ENCODE results near the gene SV2C.

Gene SV2C

DNA sequence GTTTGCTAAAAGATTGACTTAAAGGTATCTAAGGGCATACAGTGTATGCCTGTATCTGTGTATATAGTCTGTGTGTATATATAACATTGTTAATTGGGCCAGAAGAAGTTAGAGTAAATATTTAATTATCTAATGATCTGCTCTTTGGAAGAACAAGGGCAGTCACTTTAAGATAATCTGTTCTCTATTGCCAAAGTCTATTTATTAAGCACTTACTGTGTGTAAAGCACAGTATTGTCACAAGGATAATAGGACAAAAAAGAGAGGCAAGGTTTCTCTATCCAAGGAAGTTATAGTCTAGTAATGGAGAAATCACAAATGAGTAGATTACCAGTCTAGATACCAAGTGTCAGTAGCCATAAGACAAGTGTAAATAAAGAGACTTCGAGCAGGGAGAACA is 51.5 kb downstream of the SV2C start:
- no peak overlapping the region for H3K27ac ChIP-seq
- TF ChIP-seq, protein P1, sequence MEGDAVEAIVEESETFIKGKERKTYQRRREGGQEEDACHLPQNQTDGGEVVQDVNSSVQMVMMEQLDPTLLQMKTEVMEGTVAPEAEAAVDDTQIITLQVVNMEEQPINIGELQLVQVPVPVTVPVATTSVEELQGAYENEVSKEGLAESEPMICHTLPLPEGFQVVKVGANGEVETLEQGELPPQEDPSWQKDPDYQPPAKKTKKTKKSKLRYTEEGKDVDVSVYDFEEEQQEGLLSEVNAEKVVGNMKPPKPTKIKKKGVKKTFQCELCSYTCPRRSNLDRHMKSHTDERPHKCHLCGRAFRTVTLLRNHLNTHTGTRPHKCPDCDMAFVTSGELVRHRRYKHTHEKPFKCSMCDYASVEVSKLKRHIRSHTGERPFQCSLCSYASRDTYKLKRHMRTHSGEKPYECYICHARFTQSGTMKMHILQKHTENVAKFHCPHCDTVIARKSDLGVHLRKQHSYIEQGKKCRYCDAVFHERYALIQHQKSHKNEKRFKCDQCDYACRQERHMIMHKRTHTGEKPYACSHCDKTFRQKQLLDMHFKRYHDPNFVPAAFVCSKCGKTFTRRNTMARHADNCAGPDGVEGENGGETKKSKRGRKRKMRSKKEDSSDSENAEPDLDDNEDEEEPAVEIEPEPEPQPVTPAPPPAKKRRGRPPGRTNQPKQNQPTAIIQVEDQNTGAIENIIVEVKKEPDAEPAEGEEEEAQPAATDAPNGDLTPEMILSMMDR (conservative IDR thresholded peaks at IDR 0.05): no peak
- no peak for TF ChIP-seq ZFX (IDR thresholded peaks at IDR 0.05)

DNA sequence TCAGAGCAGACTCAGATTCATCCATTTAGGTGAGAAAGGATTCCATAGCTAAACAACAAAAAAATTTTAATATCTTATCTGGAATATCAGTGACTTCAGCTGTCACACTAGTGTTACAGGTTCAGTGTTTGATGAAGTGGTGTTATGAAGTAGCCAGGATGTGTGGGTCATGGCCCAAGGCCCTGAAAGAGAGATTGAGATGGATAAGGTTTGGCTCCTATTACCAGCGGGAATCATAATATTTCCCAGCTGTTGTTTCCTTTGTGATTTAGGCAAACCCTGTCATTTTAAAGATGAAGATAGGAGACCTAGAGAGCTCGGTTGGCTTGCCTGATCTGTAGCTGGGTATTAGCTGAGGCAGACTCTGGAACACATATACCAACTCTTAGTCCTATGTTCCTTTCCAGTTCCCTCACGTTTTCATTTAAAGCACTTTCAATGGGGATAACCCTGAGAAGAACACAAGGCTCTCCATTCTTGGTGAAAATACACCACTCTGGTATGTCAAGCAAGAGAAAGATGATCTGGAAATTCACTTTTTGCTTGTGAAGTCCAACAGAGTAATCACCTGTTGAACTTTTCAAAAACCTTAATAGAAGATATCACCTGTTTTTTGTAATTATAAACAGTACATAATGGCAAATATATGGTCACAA is 54.8 kb downstream of the SV2C start:
- TF ChIP-seq ZFX (IDR thresholded peaks at IDR 0.05): no peak
- TF ChIP-seq, protein P1 (conservative IDR thresholded peaks at IDR 0.05): no peak
- H3K27ac ChIP-seq: no peak overlapping the region

DNA sequence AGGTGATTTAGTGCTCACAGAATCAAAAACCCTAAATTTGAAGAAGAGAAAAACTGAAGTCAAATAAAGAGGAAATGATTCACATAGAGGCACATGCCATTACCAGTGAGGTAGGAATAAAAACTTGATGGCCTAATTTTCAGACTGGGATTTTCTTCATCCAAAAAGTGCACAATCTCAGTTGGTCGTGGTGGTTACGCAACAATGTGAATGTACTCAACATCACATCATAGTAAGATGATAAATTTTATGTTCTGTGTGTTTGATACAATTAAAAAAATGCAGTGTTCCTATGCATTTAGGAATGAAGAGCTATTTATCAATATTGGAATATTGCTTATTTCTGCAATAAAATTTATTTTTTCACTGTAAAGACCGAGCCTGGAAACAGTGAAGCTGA is 60.7 kb downstream of the SV2C start:
- no peak for TF ChIP-seq ZFX (IDR thresholded peaks at IDR 0.05)
- TF ChIP-seq, protein P1 (conservative IDR thresholded peaks at IDR 0.05): no peak
- no peak overlapping the region for H3K27ac ChIP-seq

DNA sequence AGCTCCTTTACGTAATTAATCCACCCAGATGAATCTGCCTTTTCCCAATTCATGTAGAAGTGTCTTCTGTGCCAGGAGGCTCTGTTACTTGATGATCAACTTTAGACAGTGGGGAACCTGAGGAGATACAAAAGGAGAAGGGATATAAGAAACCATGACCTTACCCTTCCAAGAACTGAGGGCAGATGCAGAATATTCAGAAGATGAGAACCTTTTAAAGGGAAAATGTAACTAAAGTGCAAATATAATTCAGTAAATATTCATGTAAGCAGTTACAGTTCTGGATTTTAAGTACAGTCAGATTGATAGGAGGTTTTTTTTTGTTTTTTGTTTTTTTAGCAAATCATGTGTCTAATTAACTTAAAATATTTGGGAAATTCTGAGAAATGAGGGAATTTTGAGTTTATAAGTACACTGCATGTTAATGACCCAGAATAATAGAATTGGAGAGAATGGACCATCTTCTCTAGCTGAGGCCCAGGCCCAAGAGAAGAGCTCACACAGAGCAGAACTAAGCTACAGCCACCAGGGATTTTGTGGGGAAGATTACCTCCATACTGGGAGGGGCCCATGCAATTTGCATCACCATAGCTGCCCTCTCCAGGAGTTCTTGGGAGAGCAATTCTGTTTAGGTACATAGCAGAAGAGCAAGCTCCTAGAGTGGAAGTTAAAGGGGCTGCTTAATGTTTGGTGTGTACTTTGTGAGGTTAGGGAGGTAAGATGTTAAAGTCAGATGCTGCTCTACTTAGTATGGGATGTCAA is 61.5 kb downstream of the SV2C start:
- H3K27ac ChIP-seq: no peak overlapping the region
- TF ChIP-seq ZFX (IDR thresholded peaks at IDR 0.05): no peak
- TF ChIP-seq, protein P1 (conservative IDR thresholded peaks at IDR 0.05): no peak

DNA sequence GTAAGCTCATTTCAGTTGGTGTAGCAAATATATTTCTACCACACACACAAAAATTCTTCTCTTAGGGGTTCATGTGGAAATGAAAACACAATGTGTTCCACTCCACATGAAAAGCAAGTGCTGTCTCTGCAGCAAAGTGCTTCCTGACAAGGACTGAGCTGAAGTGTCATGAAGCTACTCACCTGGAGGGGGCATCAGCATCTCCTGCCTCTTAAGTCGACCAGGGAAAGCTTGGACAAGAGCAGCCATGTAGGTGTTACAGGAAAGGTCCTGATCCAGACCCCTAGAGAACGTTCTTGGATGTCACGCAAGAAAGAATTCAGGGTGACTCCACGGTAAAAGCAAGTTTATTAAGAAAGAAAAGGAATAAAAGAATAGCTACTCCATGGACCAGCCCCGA is 62.8 kb downstream of the SV2C start:
- TF ChIP-seq, protein P1 (conservative IDR thresholded peaks at IDR 0.05): peak; percentile 66
- TF ChIP-seq ZFX (IDR thresholded peaks at IDR 0.05): no peak

DNA sequence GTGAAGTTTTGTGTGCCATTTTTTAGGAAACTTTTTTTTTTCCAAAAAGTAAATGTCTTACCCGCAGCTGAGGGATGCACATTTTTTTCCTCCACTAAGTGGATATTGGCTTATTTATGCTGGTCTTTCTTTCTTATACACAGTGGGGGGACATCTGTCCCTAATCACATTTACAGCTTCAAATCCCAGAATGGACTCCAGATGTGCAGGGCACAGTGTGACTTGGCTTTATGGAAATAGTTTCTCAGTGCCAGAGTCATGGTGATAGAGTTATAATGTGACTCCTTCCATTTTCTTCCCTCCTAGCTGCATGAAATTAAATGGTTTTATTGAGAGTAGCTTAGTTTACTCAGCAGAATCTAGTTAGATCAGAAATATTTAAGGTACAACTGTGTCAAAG is 66.5 kb downstream of the SV2C start:
- TF ChIP-seq, protein P1 (conservative IDR thresholded peaks at IDR 0.05): no peak
- no peak for TF ChIP-seq ZFX (IDR thresholded peaks at IDR 0.05)
- no peak overlapping the region for H3K27ac ChIP-seq

More for the DNA sequence above, 62.8 kb downstream of the SV2C start:
- no peak overlapping the region for H3K27ac ChIP-seq

DNA sequence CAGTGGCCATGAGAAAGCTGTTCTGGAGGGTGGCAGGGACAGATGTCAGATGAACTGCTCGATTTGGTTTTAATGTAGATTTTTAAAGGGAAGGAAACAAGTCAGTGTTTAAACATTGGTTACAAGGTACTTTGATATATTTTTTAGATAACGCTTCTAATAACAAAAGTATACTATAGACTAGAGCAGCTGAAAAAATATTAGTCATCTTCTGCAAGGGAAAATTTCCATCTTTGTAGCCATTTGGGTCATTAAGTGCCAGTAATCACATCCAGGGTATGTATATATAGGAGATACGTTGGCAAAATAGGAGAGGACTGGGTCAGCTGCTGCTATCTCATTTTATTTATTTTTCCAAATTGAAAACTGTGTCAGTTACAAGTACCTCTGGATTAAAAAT is 69.0 kb downstream of the SV2C start:
- TF ChIP-seq, protein P1 (conservative IDR thresholded peaks at IDR 0.05): no peak
- no peak for TF ChIP-seq ZFX (IDR thresholded peaks at IDR 0.05)
- H3K27ac ChIP-seq: no peak overlapping the region
